GM12878 (cell line): Measurements from ENCODE around the gene SPATA31C1.

Source experiments
- KDM1A ChIP-seq: fragments of 200-600 bp; sonication (generic); IDR thresholded peaks from 2 replicates; pipeline ENCODE4 v1.6.1; 2016; ENCODE audit warnings: borderline replicate concordance
- RB1 ChIP-seq: fragments of 450-650 bp; formaldehyde crosslinking; IDR thresholded peaks from 2 replicates; pipeline ENCODE4 v1.6.1; 2017; ENCODE audit warnings: mild to moderate bottlenecking, borderline replicate concordance
- RCOR1 ChIP-seq: conservative IDR thresholded peaks from 2 replicates; pipeline ENCODE4 v1.6.1; 2012; ENCODE audit warnings: low read depth, low read length, improper control_type of control experiment
- SMC3 ChIP-seq: IDR thresholded peaks from 2 replicates; pipeline ENCODE4 v1.6.1; 2011; ENCODE audit warnings: low read length, improper control_type of control experiment, borderline replicate concordance
- TCF7 ChIP-seq: IDR thresholded peaks from 2 replicates; pipeline ENCODE4 v1.6.1; 2014; ENCODE audit warnings: antibody characterized with exemption, borderline replicate concordance
- ZNF274 ChIP-seq: IDR thresholded peaks from one replicate; pipeline ENCODE4 v1.8.0; 2011; ENCODE audit not compliant: insufficient read length, insufficient read depth
- TF ChIP-seq, protein P1 (sequence below), 3 experiments: IDR thresholded peaks in 2 of 3; conservative IDR thresholded peaks in 1 of 3; 2 replicates each; pipeline ENCODE4 v1.5.1; 2011; ENCODE audit warnings: low read depth in 3 of 3, low read length in 3 of 3, mild to moderate bottlenecking in 3 of 3, control low read depth in 2 of 3, moderate library complexity in 2 of 3, inconsistent platforms in 1 of 3, mixed read lengths in 1 of 3; ENCODE audit not compliant: control insufficient read depth in 2 of 3, insufficient read depth in 1 of 3; ENCODE audit errors: extremely low read depth in 1 of 3

DNA sequence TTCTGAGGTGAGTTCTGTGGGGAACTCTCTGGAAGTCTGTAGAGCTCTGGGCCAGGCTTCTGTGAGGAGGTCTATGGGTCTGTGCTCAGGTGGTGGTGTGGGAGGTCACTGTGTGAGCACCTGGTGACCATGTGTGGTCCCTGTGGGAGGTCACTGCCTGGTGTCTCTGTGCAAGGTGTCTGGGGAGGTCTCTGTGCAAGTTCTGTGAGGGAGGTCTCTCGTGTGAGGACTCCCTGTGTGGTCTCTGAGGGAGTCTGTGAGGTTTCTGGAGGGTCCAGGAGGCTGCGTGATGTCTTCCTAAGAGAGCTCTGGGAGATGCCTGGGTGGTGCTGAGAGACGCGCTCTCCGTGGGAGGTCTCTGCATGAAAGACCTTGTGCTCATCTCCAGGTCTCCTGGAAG is 41.1 kb upstream of the SPATA31C1 start:
- TF ChIP-seq RB1 = no peak
- TF ChIP-seq ZNF274 = no peak
- TF ChIP-seq, protein P1, sequence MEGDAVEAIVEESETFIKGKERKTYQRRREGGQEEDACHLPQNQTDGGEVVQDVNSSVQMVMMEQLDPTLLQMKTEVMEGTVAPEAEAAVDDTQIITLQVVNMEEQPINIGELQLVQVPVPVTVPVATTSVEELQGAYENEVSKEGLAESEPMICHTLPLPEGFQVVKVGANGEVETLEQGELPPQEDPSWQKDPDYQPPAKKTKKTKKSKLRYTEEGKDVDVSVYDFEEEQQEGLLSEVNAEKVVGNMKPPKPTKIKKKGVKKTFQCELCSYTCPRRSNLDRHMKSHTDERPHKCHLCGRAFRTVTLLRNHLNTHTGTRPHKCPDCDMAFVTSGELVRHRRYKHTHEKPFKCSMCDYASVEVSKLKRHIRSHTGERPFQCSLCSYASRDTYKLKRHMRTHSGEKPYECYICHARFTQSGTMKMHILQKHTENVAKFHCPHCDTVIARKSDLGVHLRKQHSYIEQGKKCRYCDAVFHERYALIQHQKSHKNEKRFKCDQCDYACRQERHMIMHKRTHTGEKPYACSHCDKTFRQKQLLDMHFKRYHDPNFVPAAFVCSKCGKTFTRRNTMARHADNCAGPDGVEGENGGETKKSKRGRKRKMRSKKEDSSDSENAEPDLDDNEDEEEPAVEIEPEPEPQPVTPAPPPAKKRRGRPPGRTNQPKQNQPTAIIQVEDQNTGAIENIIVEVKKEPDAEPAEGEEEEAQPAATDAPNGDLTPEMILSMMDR (IDR thresholded peaks at IDR 0.05 in 2 of 3, conservative IDR thresholded peaks at IDR 0.05 in 1 of 3; ENCODE audit: control insufficient read depth in 2 of 3, extremely low read depth in 1 of 3, insufficient read depth in 1 of 3, low read depth in 3 of 3, low read length in 3 of 3) = no peak
- TF ChIP-seq TCF7 = no peak
- TF ChIP-seq KDM1A = no peak
- TF ChIP-seq RCOR1 = no peak
- no peak for TF ChIP-seq SMC3
